NCI-H1694 treated with DMSO at 0.1 percent for 48 hours (cell line): ENCODE results near the gene PPP1R36.
"Not testable (repeated sequence)": the region's sequence is repeated elsewhere in the genome, so short reads cannot be mapped to it uniquely, and the experiment has no call there.

Experiments used
- DNase-seq: peaks from one replicate; lab custom pipeline; 2025; lab: John Stamatoyannopoulos, UW

The PPP1R36 gene

GRCh38 chr14:64549791-64550620 is at the start of gene PPP1R36:
PPP1R36 (plus strand) TSS chr14:64549961; CDS start chr14:64549998, 37 bp downstream.
- DNase-seq = peak; percentile 89

GRCh38 chr14:64500088-64500487 is 49.7 kb upstream of the PPP1R36 start:
- no peak for DNase-seq

- DNase-seq = no peak
Observed at GRCh38 chr14:64501411-64502171, 48.2 kb upstream of the PPP1R36 start.

GRCh38 chr14:64502456-64502855 is 47.3 kb upstream of the PPP1R36 start:
- DNase-seq = no peak

- DNase-seq = peak; percentile 36
Observed at GRCh38 chr14:64502887-64503433, 46.8 kb upstream of the PPP1R36 start.

GRCh38 chr14:64503434-64504309 is 46.1 kb upstream of the PPP1R36 start, which contains the start of gene ZBTB25:
ZBTB25 (minus strand) TSS chr14:64503838; CDS start chr14:64490533, 13,305 bp downstream.
- peak; percentile 79 for DNase-seq

- peak; percentile 83 for DNase-seq
Observed at GRCh38 chr14:64504310-64504896, 45.4 kb upstream of the PPP1R36 start, which contains the start of gene ZBTB1. ZBTB1 (plus strand) TSS chr14:64504770; CDS start chr14:64521505, 16,735 bp downstream.

GRCh38 chr14:64504897-64505794 is 44.6 kb upstream of the PPP1R36 start:
- peak; percentile 86 for DNase-seq

- DNase-seq = no peak
Observed at GRCh38 chr14:64506721-64507120, 43.0 kb upstream of the PPP1R36 start.

- no peak for DNase-seq
Observed at GRCh38 chr14:64507376-64508156, 42.2 kb upstream of the PPP1R36 start.

- DNase-seq = no peak
Observed at GRCh38 chr14:64508215-64508776, 41.5 kb upstream of the PPP1R36 start.

- no peak for DNase-seq
Observed at GRCh38 chr14:64509036-64509435, 40.7 kb upstream of the PPP1R36 start.

GRCh38 chr14:64510825-64511671 is 38.7 kb upstream of the PPP1R36 start:
- peak; percentile 75 for DNase-seq

- DNase-seq = no peak
Observed at GRCh38 chr14:64513271-64513670, 36.5 kb upstream of the PPP1R36 start.

- no peak for DNase-seq
Observed at GRCh38 chr14:64515053-64515452, 34.7 kb upstream of the PPP1R36 start.

GRCh38 chr14:64516969-64517368 is 32.8 kb upstream of the PPP1R36 start:
- no peak for DNase-seq

- not testable (repeated sequence) for DNase-seq
Observed at GRCh38 chr14:64517667-64518066, 32.1 kb upstream of the PPP1R36 start.

GRCh38 chr14:64518229-64518628 is 31.5 kb upstream of the PPP1R36 start:
- DNase-seq = no peak
